Stimulated activated CD8-positive, alpha-beta memory T cell treated with anti-CD3 and anti-CD28 coated beads, Interleukin-12 subunit alpha, Interleukin-12 subunit beta, amount 100 ng/mL, for 24 hours (primary cell): ENCODE results near the gene RTN4IP1.
"Not testable (repeated sequence)": the region's sequence is repeated elsewhere in the genome, so short reads cannot be mapped to it uniquely, and the experiment has no call there.

ENCODE experiments used
- DNase-seq: peaks from one replicate; pipeline ENCODE4 v3.0.0-alpha.2; 2020; ENCODE audit errors: extremely low read depth

Gene RTN4IP1

GRCh38 chr6:106627760-106628159 lies 1.5 kb downstream of the RTN4IP1 start:
- DNase-seq = not testable (repeated sequence)

DNA sequence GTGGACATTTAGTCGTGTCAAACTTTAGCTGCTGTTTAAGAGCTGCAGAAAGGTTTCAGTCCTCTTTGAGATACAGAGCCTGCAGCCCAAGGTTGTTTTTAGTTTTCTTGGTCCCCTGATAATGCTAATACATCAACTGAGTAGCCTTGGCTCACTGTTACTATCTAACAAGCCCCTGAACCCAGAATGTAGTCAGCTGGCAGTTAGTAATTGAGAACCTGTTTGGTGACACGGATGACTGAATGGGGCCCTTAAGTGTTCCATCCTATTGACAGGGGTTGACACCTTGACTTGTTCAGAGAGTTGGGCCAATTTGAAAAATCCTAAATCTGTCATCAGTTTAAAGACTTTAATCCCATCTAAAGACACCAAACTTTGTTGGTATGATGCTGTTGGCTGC lies 2.8 kb downstream of the RTN4IP1 start:
- no peak for DNase-seq

DNA sequence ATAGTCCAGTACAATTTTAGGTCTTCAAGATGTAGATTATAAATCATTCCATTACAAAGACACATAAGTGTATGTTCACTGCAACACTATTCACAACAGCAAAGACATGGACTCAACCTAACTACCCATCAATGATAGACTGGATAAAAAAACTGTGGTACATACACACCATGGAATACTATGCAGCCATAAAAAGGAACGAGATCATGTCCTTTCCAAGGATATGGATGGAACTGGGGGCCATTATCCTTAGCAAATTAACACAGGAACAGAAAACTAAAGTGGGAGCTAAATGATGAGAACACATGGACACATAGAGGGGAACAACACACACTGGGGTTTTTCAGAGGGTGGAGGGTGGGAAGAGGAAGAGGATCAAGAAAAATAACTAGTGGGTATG lies 6.3 kb downstream of the RTN4IP1 start:
- DNase-seq = no peak

DNA sequence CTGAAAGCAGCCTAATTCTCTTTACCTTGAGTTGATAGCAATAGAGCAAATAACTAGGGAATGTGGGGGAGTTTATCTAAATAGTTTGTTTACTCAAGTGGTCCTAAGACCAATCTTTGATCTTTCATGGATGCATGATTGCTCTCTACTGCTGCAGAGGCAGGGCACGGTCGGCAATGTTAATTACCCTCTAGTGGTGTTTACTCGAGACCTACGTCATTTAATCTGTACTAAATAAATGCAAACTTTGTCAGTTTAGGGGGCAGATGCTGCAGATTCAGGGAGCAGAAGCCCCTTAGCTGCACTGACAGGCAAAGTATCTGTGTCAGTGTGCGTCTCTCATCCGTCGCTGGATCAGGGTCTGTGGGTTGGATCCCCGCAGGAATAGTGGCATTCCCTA lies 6.9 kb downstream of the RTN4IP1 start:
- DNase-seq = no peak

DNA sequence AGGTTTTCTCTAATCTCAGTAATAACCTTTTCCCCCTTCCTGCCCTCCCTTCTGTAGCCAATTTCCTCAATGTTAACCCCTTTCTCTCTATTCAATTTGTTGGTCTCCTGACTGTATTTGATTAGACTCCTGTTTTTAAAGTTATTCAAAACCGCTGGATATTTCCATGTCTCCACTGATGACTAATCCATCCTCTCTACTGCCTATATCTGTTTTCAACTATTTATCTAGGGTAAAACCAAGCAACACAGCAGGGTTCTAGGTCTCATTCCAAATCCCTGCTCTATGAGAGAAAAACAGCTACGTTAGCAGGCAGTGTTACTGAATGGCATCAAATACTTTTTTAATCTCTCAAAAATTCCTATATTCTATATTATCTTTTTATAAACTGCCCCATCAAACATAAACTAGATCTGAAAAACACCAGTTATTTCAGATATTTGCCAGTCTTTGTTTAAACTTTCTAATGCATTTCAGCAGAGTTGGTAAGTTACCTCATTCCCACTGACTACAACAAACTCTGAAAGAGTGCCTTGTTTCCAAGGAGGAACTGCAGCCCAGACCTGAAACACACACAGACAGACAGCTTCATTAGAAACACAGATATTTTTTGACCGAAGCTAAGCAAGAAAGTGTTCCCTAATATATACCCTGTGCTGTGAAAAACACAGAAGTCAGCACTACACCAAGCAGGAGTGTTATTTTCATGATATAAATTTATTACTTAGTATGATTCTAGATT lies 8.2 kb downstream of the RTN4IP1 start:
- no peak for DNase-seq

DNA sequence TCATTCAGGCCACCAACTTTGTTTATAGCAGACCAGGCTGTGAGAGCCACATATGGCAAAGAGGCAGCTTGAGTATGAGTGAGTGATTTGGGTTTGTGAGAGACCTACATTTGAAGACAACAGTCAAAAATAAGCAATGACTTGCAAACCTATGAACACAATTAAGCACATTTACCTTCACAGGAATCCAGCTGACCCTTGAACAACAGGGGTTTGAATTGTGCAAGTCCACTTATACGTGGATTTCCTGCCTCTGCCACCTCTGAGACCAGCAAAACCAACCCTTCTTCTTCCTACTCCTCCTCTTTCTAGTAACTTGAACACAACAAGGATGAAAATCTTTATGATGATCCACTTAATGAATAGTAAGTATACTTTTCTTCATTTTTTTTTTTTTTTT lies 10.1 kb downstream of the RTN4IP1 start:
- DNase-seq = no peak

- DNase-seq = no peak
These were observed 11.0 kb downstream of the RTN4IP1 start for GRCh38 chr6:106618324-106618723.

DNA sequence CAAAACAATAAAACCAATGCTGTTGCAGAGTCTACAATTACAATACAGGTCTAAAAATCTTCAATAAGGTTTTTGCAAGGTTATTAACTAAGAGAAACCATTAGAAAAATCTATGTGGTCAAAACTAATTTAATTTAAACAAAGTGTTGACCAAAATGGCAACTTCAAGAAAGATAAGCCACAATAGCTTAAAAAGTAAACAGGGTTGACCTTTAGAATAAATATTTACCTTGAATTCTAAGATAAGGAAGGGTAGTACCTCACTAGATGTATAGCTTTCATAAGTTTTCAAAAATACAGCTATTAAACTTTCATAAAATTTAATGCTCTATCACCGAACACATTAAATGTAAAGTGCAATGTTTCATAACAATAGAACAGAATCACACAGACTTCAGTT lies 11.4 kb downstream of the RTN4IP1 start:
- no peak for DNase-seq

- no peak for DNase-seq
These were observed 12.0 kb downstream of the RTN4IP1 start for GRCh38 chr6:106617302-106617701.

- DNase-seq = no peak
These were observed 14.6 kb downstream of the RTN4IP1 start for GRCh38 chr6:106614592-106615257.

DNA sequence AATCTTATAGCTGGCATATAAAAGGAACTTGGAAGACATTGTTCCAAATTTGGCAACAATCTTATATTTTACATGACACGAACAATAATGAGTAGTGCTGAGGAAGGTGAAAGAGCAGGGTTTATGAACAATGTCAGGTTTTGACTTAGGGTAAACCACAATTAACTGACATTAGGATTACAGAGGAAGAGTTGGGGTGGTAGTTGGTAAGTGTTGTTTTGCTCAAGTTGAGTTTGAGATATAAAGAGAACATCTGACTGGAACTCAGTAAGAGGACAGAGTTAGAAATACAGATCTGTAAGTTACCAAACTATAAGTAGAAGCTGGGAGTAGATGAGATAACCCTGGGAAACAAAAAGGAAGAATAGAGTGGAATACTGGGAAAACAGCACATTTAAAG lies 15.1 kb downstream of the RTN4IP1 start:
- DNase-seq = no peak

DNA sequence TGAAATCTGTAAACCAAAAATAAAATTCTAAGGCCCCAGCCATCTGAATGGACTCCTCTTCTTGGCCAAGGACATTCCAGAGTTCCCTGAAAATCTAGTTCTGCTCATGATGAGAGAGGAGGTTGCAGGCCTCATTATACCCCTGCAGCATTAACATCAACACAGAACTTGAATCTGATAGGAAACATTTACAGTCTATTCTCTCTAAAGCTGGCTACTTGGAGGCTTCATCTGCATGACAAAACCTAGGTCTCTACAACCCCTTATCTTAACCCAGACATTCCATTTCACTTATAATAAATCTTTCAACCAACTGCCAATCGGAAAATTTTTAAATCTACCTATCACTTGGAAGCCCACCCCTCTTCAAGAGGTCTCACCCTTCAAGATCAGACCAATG lies 15.7 kb downstream of the RTN4IP1 start:
- no peak for DNase-seq

DNA sequence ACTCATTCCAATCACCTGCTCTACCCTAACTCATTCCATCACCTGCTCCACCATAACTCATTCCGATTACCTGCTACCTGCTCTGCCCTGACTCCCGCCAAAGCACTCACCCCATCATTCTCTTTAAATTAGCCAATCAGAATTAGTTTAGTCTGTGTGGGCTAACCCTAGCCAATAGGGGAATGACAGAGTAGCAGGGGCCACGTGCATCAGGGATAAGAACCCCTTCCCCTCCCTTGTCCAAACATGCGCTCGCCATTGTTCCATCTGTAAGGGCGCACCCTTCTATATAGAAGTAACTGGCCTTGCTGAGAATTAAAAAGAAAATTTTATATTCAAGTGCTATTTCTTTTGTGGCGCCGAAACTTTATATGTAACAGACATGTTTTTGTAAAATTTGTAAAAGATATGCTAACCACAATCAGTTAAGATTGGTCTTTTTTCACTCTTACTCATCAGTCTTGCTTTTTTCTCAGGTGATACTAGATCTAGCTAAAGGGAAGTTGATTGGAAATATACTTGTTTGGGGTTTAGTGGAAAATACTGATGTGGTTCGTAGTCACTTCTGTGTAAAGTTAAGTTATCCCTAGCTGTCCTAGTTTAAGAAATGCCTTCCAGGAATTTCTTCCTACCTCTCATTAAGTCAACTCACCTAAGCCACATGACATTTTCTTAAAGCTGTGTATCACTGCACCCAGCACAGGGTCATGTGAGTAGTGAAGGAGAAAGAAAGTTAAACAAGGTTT lies 16.5 kb downstream of the RTN4IP1 start:
- DNase-seq = no peak

- no peak for DNase-seq
These were observed 18.3 kb downstream of the RTN4IP1 start for GRCh38 chr6:106611030-106611429.

DNA sequence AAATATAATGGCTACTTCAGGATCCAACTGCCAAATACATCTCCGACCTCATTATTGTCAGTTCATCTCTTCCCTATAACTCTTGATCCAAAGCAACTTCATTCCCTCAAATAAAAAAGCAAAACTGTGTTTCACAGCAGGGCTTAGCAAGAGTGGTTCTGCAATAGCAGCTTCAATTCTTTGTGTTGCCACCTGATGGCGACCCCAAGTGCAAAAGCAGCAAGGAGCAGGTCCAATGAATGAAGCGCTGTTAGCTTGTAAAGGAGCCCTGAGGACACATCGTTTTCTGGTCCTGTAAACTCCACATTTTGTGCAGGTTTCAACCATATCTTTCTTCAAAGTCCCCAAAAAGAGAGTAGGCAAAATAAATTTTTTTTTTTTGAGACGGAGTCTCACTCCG lies 19.6 kb downstream of the RTN4IP1 start:
- no peak for DNase-seq

GRCh38 chr6:106608080-106608668 lies 21.1 kb downstream of the RTN4IP1 start:
- DNase-seq = no peak

DNA sequence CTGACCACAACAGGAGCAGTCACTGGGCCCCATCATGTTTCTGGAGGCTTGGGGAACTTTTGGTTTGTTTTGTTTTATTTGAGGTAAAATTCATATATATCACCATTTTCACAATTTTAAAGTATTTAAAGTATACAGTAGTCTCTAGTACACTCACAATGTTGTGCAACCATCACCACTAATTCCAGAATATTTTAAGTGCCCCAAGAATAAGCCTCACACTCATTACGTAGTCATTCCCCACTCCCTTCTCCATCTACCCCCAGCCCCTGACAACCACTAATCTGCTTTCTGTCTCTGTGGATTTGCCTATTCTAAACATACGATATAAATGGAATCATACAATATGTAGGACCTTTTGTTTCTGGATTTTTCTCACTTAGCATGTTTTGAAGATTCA lies 29.0 kb downstream of the RTN4IP1 start:
- no peak for DNase-seq

- no peak for DNase-seq
These were observed 29.9 kb downstream of the RTN4IP1 start for GRCh38 chr6:106599440-106599839.

DNA sequence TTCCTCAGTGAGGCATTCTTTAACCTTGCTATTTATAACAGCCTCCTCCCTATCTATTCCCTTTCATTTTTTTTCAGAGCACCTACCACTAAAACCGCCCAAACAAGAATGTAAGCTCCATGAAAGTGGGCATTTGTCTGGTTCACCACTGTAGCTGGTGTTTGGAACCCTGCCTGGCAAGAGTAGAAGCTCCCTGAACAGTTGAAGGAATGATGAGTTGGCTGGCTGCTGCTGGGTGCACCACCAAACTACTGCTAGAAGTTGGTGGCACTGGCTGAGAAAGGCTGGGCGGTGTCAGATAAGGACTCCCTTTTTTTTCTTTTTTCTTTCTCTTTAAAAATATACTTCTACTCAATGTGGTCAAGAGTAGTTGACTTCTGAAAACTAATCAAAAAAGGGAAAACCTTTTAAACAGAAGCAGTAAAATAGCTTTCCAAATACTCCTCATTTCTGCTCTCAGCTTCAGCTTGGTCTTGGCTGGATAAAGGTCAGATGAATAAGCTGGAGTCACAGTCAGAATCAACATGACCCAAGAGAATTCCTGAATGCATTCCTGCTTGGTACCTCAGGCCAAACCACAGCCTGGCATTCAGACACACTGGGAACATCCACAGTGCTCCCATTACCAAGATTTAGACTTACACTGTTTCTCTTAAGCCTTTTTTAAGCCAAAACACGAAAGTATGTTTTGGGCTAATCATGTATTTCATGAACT lies 38.0 kb downstream of the RTN4IP1 start:
- no peak for DNase-seq

- DNase-seq = not testable (repeated sequence)
These were observed 40.4 kb downstream of the RTN4IP1 start for GRCh38 chr6:106588937-106589336.

- no peak for DNase-seq
These were observed 42.4 kb downstream of the RTN4IP1 start for GRCh38 chr6:106586815-106587415.
